OCI-LY1 (cell line): ENCODE measurements around the gene B4GALT3.
A peak's percentile ranks its signal among the peaks of the same experiment; 100 is the strongest.

ENCODE experiments used
- H2AFZ ChIP-seq: fragments of 200-600 bp; sonication (generic), shearing (Covaris generic); 2 replicates; pipeline ENCODE4 v1.6.0; 2014; ENCODE audit warnings: antibody characterized with exemption, mild to moderate bottlenecking, low read length
- H3F3A ChIP-seq: fragments of 200-600 bp; sonication (generic), shearing (Covaris generic); 2 replicates; pipeline ENCODE4 v1.6.0; 2014; ENCODE audit warnings: mild to moderate bottlenecking, antibody characterized with exemption, low read length, moderate library complexity; ENCODE audit not compliant: insufficient read depth
- H3K27ac ChIP-seq: fragments of 200-600 bp; sonication (generic); 2 replicates; pipeline ENCODE4 v1.5.1; 2014; ENCODE audit warnings: low read length, mixed run types, mild to moderate bottlenecking, low read depth; ENCODE audit not compliant: poor library complexity, severe bottlenecking
- H3K27me3 ChIP-seq: fragments of 200-600 bp; sonication (generic); 2 replicates; pipeline ENCODE4 v1.6.0; 2014; ENCODE audit warnings: antibody characterized with exemption, mild to moderate bottlenecking, low read length, moderate library complexity; ENCODE audit not compliant: insufficient read depth
- H3K36me3 ChIP-seq: fragments of 200-600 bp; sonication (generic); 2 replicates; pipeline ENCODE4 v1.6.1; 2014; ENCODE audit warnings: mild to moderate bottlenecking, antibody characterized with exemption, low read length, moderate library complexity, mixed read lengths; ENCODE audit not compliant: insufficient read depth
- H3K4me1 ChIP-seq: fragments of 200-600 bp; sonication (generic); 2 replicates; pipeline ENCODE4 v1.5.1; 2014; ENCODE audit warnings: mild to moderate bottlenecking, low read length, moderate library complexity; ENCODE audit not compliant: insufficient read depth, severe bottlenecking
- H3K4me2 ChIP-seq: fragments of 200-600 bp; sonication (generic), shearing (Covaris generic); 2 replicates; pipeline ENCODE4 v1.6.1; 2014; ENCODE audit warnings: low read length
- H3K4me3 ChIP-seq: fragments of 200-600 bp; sonication (generic); 2 replicates; pipeline ENCODE4 v1.5.1; 2014; ENCODE audit warnings: low read length, low read depth, mild to moderate bottlenecking, mixed read lengths; ENCODE audit not compliant: poor library complexity, severe bottlenecking
- H3K79me2 ChIP-seq: fragments of 200-600 bp; shearing (Covaris generic); 2 replicates; pipeline ENCODE4 v1.6.1; 2016; ENCODE audit warnings: mixed run types, low read length, mixed read lengths; ENCODE audit not compliant: insufficient read depth
- H3K9ac ChIP-seq: fragments of 200-600 bp; sonication (generic), shearing (Covaris generic); 2 replicates; pipeline ENCODE4 v1.6.1; 2014; ENCODE audit warnings: mild to moderate bottlenecking, low read length, mixed read lengths
- H3K9me2 ChIP-seq: fragments of 200-600 bp; sonication (generic), shearing (Covaris generic); 2 replicates; pipeline ENCODE4 v1.6.1; 2014; ENCODE audit warnings: low read depth, mild to moderate bottlenecking, low read length, mixed read lengths
- H3K9me3 ChIP-seq: fragments of 200-600 bp; shearing (Covaris generic); 2 replicates; pipeline ENCODE4 v1.6.1; 2014; ENCODE audit warnings: low read length, mixed read lengths
- H4K20me1 ChIP-seq: fragments of 200-600 bp; sonication (generic), shearing (Covaris generic); 2 replicates; pipeline ENCODE4 v1.6.0; 2016; ENCODE audit warnings: mild to moderate bottlenecking, low read length; ENCODE audit not compliant: insufficient read depth
- EZH2 ChIP-seq: fragments of 200-600 bp; sonication (generic), shearing (Covaris generic); IDR thresholded peaks from 2 replicates; pipeline ENCODE4 v1.8.0; 2017; ENCODE audit warnings: borderline replicate concordance, mixed run types, mild to moderate bottlenecking, antibody characterized with exemption, low read length, moderate library complexity, mixed read lengths
- TF ChIP-seq, protein P1 (sequence below): fragments of 200-600 bp; sonication (generic), shearing (Covaris generic); IDR thresholded peaks from 2 replicates; pipeline ENCODE4 v1.5.1; 2017; ENCODE audit warnings: mild to moderate bottlenecking, antibody characterized with exemption, low read length, moderate library complexity, mixed read lengths

B4GALT3 gene

DNA sequence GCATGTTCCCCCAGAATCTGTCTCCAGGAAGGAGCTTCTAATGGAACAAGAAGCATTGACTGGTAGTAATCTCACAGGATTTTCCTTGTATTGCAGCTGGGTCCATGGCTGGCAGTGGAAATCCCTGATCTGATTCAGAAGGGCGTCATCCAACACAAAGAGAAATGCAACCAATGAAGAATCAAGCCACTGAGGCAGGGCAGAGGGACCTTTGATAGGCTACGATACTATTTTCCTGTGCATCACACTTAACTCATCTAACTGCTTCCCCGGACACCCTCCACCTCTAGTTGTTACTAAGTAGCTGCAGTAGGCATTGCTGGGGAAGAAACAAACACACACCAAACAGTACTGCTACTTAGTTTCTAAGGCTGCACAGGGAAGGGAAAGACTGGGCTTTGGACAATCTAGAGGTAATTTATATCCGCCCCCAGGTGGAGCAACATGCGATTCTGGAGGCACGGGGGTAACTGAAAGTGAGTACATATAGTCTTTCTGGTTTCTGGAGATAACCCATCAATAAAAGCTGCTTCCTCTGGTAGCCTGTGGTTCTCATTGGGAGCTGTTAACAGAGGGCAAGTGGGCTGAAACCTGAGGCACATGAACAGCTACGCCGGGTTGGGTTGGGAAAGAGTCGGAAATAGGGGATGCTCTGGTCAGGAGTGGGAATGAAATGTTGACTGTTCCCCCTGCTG is 18.8 kb downstream of the B4GALT3 start:
- Histone ChIP-seq H3F3A (peaks cover 4% of the 10 kb centered on the region; the same call in 1 of the 2 replicates), H3K4me2 (peak overlapping the region; percentile 87), H3K9ac (peak overlapping the region; percentile 90; the same call in 1 of the 2 replicates), H3K4me3 (peak overlapping the region; percentile 89), H3K9me3 (no peaks in the 10 kb centered on the region), H3K36me3 (peaks cover 38% of the 10 kb centered on the region; the same call in 1 of the 2 replicates), H3K4me1 (peaks cover 39% of the 10 kb centered on the region), H2AFZ (no peak overlapping the region), H3K9me2 (no peaks in the 10 kb centered on the region), H3K79me2 (no peaks in the 10 kb centered on the region), H3K27ac (no peak overlapping the region), H3K27me3 (no peaks in the 10 kb centered on the region), H4K20me1 (no peaks in the 10 kb centered on the region)
- TF ChIP-seq, protein P1, sequence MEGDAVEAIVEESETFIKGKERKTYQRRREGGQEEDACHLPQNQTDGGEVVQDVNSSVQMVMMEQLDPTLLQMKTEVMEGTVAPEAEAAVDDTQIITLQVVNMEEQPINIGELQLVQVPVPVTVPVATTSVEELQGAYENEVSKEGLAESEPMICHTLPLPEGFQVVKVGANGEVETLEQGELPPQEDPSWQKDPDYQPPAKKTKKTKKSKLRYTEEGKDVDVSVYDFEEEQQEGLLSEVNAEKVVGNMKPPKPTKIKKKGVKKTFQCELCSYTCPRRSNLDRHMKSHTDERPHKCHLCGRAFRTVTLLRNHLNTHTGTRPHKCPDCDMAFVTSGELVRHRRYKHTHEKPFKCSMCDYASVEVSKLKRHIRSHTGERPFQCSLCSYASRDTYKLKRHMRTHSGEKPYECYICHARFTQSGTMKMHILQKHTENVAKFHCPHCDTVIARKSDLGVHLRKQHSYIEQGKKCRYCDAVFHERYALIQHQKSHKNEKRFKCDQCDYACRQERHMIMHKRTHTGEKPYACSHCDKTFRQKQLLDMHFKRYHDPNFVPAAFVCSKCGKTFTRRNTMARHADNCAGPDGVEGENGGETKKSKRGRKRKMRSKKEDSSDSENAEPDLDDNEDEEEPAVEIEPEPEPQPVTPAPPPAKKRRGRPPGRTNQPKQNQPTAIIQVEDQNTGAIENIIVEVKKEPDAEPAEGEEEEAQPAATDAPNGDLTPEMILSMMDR = no peak
- TF ChIP-seq EZH2 = no peak

DNA sequence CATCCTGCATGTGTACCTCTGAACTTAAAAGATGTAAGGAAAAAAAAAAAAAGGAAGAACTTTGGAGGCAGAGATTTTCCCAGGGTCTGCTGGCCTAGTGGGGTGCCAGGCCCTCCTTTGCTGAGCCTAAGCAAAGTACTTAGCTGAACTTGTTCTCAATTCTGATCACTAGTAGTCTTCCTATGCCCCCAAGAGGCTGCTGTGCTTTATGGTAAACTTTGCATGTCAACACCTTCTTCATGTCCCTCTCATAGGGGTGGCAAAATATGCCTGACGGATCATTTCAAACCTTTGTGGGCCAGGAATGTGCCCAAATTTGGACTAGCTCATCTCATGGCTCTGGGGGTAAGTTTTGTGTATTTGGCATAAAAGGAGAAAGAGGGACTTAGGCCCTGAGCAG is 19.4 kb downstream of the B4GALT3 start:
- H3K9me2 ChIP-seq = no peaks in the 10 kb centered on the region
- no peak overlapping the region for H3K27ac ChIP-seq
- TF ChIP-seq, protein P1 = no peak
- no peak for TF ChIP-seq EZH2
- H3K9me3 ChIP-seq = no peaks in the 10 kb centered on the region
- H3K36me3 ChIP-seq = peaks cover 32% of the 10 kb centered on the region; the same call in 1 of the 2 replicates
- peaks cover 4% of the 10 kb centered on the region; the same call in 1 of the 2 replicates for H3F3A ChIP-seq
- no peak overlapping the region for H2AFZ ChIP-seq
- no peak overlapping the region for H3K4me3 ChIP-seq
- H3K4me2 ChIP-seq = no peak overlapping the region
- no peaks in the 10 kb centered on the region for H3K79me2 ChIP-seq
- no peak overlapping the region for H3K9ac ChIP-seq
- H4K20me1 ChIP-seq = no peaks in the 10 kb centered on the region
- no peaks in the 10 kb centered on the region for H3K27me3 ChIP-seq
- H3K4me1 ChIP-seq = peaks cover 44% of the 10 kb centered on the region

DNA sequence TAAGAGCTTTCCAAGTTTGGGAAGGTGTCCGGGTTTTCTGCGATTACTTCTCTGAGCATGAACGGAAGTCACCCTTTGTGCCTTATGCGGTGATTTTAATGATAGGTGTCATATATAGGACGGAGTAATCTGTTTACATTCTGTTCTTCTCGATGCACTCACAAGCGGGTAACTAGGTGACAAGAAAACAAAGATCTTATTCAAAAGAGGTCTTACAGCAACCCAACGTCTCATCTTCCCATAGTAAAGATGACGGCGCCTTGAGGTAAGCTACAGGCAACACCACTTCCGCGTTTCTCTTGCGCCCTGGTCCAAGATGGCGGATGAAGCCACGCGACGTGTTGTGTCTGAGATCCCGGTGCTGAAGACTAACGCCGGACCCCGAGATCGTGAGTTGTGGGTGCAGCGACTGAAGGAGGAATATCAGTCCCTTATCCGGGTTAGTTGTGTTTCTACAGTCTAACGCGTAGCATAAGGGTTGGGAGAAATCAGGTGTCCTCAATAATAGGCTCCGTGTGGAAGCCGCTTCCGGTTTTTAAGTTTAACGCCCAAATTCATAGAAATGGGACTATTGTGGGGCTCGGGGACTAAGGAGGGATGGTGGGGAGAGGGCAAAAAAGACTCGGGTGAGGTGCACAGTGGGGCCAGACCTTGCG is 23.5 kb downstream of the B4GALT3 start, which contains the start of gene UFC1:
Gene UFC1, plus strand, starts transcription at position 297 of the 656 bp plus-strand sequence. Its CDS starts 20 bp downstream, at position 317.
- Histone ChIP-seq H3K4me3 (peak within 1 kb of the TSS; percentile 61), H3F3A (peaks cover 4% of the 10 kb centered on the region; the same call in 1 of the 2 replicates), H3K9me3 (no peaks in the 10 kb centered on the region), H3K9me2 (no peaks in the 10 kb centered on the region), H3K9ac (peak within 1 kb of the TSS; percentile 66), H3K27me3 (no peaks in the 10 kb centered on the region), H3K4me1 (peaks cover 26% of the 10 kb centered on the region), H3K27ac (peak within 1 kb of the TSS; percentile 77), H3K79me2 (no peaks in the 10 kb centered on the region), H2AFZ (peak within 1 kb of the TSS; percentile 91), H4K20me1 (no peaks in the 10 kb centered on the region), H3K36me3 (peaks cover 15% of the 10 kb centered on the region; the same call in 1 of the 2 replicates), H3K4me2 (peak within 1 kb of the TSS; percentile 63)
- TF ChIP-seq EZH2 = no peak
- TF ChIP-seq, protein P1 = no peak
